Measurements from ENCODE around the gene OR13C8.

OR13C8 gene

DNA sequence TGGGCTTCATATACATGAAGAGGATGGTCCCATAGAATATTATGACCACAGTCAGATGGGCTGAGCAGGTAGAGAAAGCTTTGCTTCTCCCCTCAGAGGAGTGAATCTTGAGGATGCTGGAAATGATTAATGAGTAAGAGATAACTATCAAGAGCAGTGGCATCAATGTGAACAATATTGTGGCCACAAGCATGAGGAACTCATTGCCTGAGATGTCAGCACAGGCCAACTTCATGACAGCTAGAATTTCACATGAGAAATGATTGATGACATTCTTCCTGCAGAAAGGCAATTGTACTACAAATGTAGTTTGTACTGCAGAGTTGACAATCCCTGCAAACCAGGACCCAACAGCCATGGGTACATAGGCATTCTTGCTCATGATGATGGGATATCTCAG, 48.5 kb downstream of the OR13C8 start:
- no peak for DNase-seq (ENCODE audit: low spot score)

DNA sequence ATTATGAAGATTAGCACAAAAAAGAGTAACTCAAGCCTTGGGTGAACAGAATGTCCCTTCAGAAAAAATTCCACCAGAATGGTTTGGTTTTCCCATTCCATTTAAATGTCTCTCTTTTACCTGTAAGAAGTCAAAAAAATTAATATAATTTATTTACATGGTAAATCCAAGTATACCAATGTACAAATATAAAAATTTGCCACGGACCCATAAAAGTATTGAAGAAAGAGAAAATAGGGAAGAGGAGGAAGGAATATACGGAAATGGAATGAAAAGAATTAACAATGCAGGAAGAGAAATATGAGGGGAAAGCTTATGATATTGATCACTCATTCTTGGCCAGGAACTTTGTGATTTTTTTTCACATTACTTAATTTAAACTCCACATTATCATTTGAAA, 49.1 kb downstream of the OR13C8 start, which contains the start of gene OR13C9:
TSS of gene OR13C9 (minus strand) at position 101 of the 400 bp plus-strand sequence. CDS start at position 101, 0 bp downstream.
- DNase-seq (ENCODE audit: low spot score) = no peak

Measured in CD4-positive, alpha-beta T cell treated with Interleukin-6 at 100 ng/mL for 8 hours (primary cell).